ENCODE data around the gene OXSR1.

DNA sequence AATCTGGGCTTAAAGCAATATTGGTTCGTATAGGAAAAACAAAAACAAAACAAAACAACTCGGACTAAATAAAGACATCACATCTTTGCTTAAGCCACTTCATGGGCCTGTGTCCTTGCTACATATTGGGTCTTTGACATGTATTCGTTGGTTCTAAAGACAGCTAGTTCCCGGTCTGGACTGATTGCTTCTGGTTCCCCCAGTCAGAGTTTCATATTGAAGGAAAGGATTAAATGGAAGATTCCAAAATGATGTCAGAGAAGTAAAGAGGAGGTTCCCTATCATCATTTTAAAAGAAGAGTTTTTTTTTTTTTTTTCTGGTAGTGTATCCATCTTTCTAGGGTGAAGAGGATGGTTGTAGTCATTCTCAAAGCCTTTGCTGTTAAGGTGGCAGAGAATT is 2.3 kb downstream of the OXSR1 start:
- TF ChIP-seq POLR2A (IDR thresholded peaks at IDR 0.05; ENCODE audit: extremely low read depth, insufficient read length), result no peak
- TF ChIP-seq, protein P1, sequence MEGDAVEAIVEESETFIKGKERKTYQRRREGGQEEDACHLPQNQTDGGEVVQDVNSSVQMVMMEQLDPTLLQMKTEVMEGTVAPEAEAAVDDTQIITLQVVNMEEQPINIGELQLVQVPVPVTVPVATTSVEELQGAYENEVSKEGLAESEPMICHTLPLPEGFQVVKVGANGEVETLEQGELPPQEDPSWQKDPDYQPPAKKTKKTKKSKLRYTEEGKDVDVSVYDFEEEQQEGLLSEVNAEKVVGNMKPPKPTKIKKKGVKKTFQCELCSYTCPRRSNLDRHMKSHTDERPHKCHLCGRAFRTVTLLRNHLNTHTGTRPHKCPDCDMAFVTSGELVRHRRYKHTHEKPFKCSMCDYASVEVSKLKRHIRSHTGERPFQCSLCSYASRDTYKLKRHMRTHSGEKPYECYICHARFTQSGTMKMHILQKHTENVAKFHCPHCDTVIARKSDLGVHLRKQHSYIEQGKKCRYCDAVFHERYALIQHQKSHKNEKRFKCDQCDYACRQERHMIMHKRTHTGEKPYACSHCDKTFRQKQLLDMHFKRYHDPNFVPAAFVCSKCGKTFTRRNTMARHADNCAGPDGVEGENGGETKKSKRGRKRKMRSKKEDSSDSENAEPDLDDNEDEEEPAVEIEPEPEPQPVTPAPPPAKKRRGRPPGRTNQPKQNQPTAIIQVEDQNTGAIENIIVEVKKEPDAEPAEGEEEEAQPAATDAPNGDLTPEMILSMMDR (IDR thresholded peaks at IDR 0.05; ENCODE audit: low read depth, low read length), result no peak
